ENCODE measurements around the gene SCAI.
"Not testable (repeated sequence)": the region's sequence is repeated elsewhere in the genome, so short reads cannot be mapped to it uniquely, and the experiment has no call there.

Gene SCAI

GRCh38 chr9:125143377-125144090 lies at the start of gene SCAI:
Gene SCAI, minus strand, starts transcription at chr9:125143528. Its CDS starts 91 bp downstream, at chr9:125143437.
- Histone ChIP-seq H3K9ac (ENCODE audit: low read depth, low read length) (peak within 1 kb of the TSS; percentile 79), H3K9me3 (ENCODE audit: control insufficient read depth, insufficient read depth, low read length) (no peaks in the 10 kb centered on the region), H3K36me3 (ENCODE audit: control insufficient read depth, insufficient read depth, low read length) (no peaks in the 10 kb centered on the region), H3K4me3 (ENCODE audit: low read depth, low read length) (peak within 1 kb of the TSS; percentile 95), H3K27me3 (ENCODE audit: control insufficient read depth, insufficient read depth, low read length) (no peaks in the 10 kb centered on the region), H3K4me1 (ENCODE audit: control insufficient read depth, insufficient read depth, low read length) (peaks cover 7% of the 10 kb centered on the region)

DNA sequence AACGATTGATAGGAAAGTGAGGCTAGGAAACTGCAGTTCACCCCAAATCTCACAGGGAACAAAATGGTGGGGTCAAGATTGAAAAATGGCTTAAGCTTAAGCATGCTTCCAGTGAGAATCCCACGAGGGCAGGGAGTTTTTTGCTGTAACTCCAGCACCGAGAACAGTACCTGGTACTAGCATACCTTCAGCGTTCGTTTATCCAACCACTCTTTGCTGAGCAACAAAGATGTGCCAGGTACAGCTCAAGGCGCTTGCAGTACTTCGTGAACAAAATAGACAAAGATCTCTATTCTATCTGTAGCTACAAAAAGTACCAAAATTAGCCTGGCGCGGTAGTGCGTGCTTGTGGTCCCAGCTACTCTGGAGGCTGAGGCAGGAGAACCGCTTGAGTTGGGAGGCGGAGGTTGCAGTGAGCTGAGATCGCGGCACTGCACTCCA lies 47.1 kb upstream of the SCAI start:
- H3K4me3 ChIP-seq (ENCODE audit: low read depth, low read length) = peak overlapping the region; percentile 99
- H3K9me3 ChIP-seq (ENCODE audit: control insufficient read depth, insufficient read depth, low read length) = no peaks in the 10 kb centered on the region
- no peaks in the 10 kb centered on the region for H3K36me3 ChIP-seq (ENCODE audit: control insufficient read depth, insufficient read depth, low read length)
- H3K9ac ChIP-seq (ENCODE audit: low read depth, low read length) = peak overlapping the region; percentile 94
- H3K27me3 ChIP-seq (ENCODE audit: control insufficient read depth, insufficient read depth, low read length) = no peaks in the 10 kb centered on the region
- no peaks in the 10 kb centered on the region for H3K4me1 ChIP-seq (ENCODE audit: control insufficient read depth, insufficient read depth, low read length)

DNA sequence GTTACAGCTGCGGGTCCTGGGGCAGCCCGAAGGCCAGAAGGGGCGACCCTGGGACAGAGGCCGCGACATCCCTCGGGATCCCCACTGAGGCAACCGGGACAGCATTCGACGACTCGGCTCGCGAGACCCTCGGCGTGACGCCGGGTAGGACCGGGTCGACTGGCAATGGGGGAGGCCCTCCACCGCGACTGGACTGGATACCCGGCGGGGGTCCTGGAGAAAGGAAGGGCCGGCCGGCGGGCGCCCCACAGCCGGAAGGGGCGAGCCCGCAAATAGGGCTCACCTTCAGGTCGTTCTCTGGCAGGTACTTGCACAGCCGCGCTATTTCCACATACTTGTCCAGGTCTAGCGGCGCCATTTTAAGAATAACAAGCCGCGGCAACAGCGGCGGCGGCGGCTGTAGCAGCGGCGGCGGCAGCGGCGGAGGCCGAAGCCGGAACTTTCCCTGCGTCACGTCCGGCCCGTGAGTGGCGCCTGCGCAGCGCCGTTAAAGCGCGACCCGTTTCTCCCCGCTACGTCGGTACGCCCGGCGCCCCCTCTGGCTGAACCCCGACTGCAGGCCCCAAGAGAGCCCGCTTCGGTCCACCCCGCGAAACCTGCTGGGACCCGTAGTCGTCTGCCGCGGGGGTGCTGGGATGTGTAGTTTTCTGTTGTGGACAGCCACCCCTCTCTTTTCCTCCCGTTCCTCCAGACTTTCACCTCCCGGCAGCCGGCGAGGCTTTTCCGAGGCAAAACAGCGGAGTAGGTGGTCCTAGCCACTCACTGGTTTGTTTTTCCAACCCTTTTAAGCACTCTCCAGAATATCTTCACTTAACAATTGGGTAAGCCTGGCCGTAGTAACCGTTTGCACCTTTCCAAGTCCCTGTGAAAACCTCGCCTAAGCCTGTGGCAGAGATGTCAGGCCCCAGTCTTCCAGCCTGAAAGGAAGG lies 46.3 kb upstream of the SCAI start, which contains the start of gene PPP6C:
Gene PPP6C, minus strand, starts transcription at position 443 of the 929 bp plus-strand sequence. Its CDS starts 85 bp downstream, at position 358.
- Histone ChIP-seq H3K27me3 (ENCODE audit: control insufficient read depth, insufficient read depth, low read length) (no peaks in the 10 kb centered on the region), H3K9ac (ENCODE audit: low read depth, low read length) (peak within 1 kb of the TSS; percentile 94), H3K4me3 (ENCODE audit: low read depth, low read length) (peak within 1 kb of the TSS; percentile 99), H3K9me3 (ENCODE audit: control insufficient read depth, insufficient read depth, low read length) (no peaks in the 10 kb centered on the region), H3K36me3 (ENCODE audit: control insufficient read depth, insufficient read depth, low read length) (no peaks in the 10 kb centered on the region), H3K4me1 (ENCODE audit: control insufficient read depth, insufficient read depth, low read length) (no peaks in the 10 kb centered on the region)

GRCh38 chr9:125189011-125189360 lies 45.7 kb upstream of the SCAI start:
- peak overlapping the region; percentile 76 for H3K9ac ChIP-seq (ENCODE audit: low read depth, low read length)
- no peaks in the 10 kb centered on the region for H3K36me3 ChIP-seq (ENCODE audit: control insufficient read depth, insufficient read depth, low read length)
- no peaks in the 10 kb centered on the region for H3K4me1 ChIP-seq (ENCODE audit: control insufficient read depth, insufficient read depth, low read length)
- no peaks in the 10 kb centered on the region for H3K27me3 ChIP-seq (ENCODE audit: control insufficient read depth, insufficient read depth, low read length)
- no peaks in the 10 kb centered on the region for H3K9me3 ChIP-seq (ENCODE audit: control insufficient read depth, insufficient read depth, low read length)
- peak overlapping the region; percentile 99 for H3K4me3 ChIP-seq (ENCODE audit: low read depth, low read length)

GRCh38 chr9:125183561-125183960 lies 40.2 kb upstream of the SCAI start:
- no peak overlapping the region for H3K9ac ChIP-seq (ENCODE audit: low read depth, low read length)
- no peaks in the 10 kb centered on the region for H3K4me1 ChIP-seq (ENCODE audit: control insufficient read depth, insufficient read depth, low read length)
- no peaks in the 10 kb centered on the region for H3K36me3 ChIP-seq (ENCODE audit: control insufficient read depth, insufficient read depth, low read length)
- no peaks in the 10 kb centered on the region for H3K27me3 ChIP-seq (ENCODE audit: control insufficient read depth, insufficient read depth, low read length)
- no peak overlapping the region for H3K4me3 ChIP-seq (ENCODE audit: low read depth, low read length)
- H3K9me3 ChIP-seq (ENCODE audit: control insufficient read depth, insufficient read depth, low read length) = no peaks in the 10 kb centered on the region

- H3K4me3 ChIP-seq (ENCODE audit: low read depth, low read length) = no peak overlapping the region
- H3K27me3 ChIP-seq (ENCODE audit: control insufficient read depth, insufficient read depth, low read length) = no peaks in the 10 kb centered on the region
- no peaks in the 10 kb centered on the region for H3K36me3 ChIP-seq (ENCODE audit: control insufficient read depth, insufficient read depth, low read length)
- no peak overlapping the region for H3K9ac ChIP-seq (ENCODE audit: low read depth, low read length)
- no peaks in the 10 kb centered on the region for H3K4me1 ChIP-seq (ENCODE audit: control insufficient read depth, insufficient read depth, low read length)
- no peaks in the 10 kb centered on the region for H3K9me3 ChIP-seq (ENCODE audit: control insufficient read depth, insufficient read depth, low read length)
Measured at GRCh38 chr9:125183054-125183453, 39.7 kb upstream of the SCAI start.

GRCh38 chr9:125181756-125182155 lies 38.4 kb upstream of the SCAI start:
- H3K9ac ChIP-seq (ENCODE audit: low read depth, low read length); H3K9me3 ChIP-seq (ENCODE audit: control insufficient read depth, insufficient read depth, low read length): not testable (repeated sequence)

DNA sequence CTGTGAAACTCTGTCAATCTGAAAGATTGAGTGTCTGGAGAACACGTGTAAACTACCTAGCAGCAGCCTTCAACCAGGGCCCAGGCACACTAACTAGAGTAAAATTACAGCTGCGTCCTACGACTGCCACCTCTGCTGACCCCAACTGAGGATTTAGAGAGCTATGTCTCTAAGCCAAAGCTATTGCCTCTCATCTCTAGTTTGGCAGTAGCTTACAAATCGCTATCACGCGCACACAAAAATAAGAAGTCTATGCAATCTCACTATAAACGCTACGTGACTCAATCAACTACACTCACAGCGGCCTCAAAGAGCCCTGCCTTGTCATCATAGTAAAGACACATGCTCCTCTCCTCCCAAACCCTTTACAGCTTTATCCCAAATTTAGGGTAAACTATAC lies 37.5 kb upstream of the SCAI start:
- H3K9ac ChIP-seq (ENCODE audit: low read depth, low read length) = no peak overlapping the region
- no peaks in the 10 kb centered on the region for H3K4me1 ChIP-seq (ENCODE audit: control insufficient read depth, insufficient read depth, low read length)
- H3K27me3 ChIP-seq (ENCODE audit: control insufficient read depth, insufficient read depth, low read length) = no peaks in the 10 kb centered on the region
- no peaks in the 10 kb centered on the region for H3K36me3 ChIP-seq (ENCODE audit: control insufficient read depth, insufficient read depth, low read length)
- no peaks in the 10 kb centered on the region for H3K9me3 ChIP-seq (ENCODE audit: control insufficient read depth, insufficient read depth, low read length)
- H3K4me3 ChIP-seq (ENCODE audit: low read depth, low read length) = no peak overlapping the region

More at GRCh38 chr9:125181756-125182155, 38.4 kb upstream of the SCAI start:
- not testable (repeated sequence) for H3K27me3 ChIP-seq (ENCODE audit: control insufficient read depth, insufficient read depth, low read length); H3K36me3 ChIP-seq (ENCODE audit: control insufficient read depth, insufficient read depth, low read length); H3K4me1 ChIP-seq (ENCODE audit: control insufficient read depth, insufficient read depth, low read length); H3K4me3 ChIP-seq (ENCODE audit: low read depth, low read length)

DNA sequence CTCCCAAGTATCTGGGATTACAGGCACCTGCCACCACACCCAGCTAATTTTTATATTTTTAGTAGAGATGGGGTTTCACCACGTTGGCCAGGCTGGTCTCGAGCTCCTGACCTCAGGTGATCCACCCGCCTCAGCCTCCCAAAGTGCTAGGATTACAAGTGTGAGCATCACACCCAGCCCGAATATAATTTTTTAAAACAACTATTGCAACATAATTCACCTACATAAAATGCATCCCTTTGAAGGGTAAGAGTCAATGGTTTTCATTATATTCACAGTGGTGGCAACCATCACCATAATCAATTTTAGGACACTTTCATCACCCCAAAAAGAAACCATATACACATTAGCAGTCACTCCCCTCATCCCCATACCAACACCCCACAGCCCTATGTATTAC lies 36.4 kb upstream of the SCAI start:
- not testable (repeated sequence) for H3K27me3 ChIP-seq (ENCODE audit: control insufficient read depth, insufficient read depth, low read length); H3K4me3 ChIP-seq (ENCODE audit: low read depth, low read length); H3K9me3 ChIP-seq (ENCODE audit: control insufficient read depth, insufficient read depth, low read length); H3K9ac ChIP-seq (ENCODE audit: low read depth, low read length); H3K4me1 ChIP-seq (ENCODE audit: control insufficient read depth, insufficient read depth, low read length); H3K36me3 ChIP-seq (ENCODE audit: control insufficient read depth, insufficient read depth, low read length)

DNA sequence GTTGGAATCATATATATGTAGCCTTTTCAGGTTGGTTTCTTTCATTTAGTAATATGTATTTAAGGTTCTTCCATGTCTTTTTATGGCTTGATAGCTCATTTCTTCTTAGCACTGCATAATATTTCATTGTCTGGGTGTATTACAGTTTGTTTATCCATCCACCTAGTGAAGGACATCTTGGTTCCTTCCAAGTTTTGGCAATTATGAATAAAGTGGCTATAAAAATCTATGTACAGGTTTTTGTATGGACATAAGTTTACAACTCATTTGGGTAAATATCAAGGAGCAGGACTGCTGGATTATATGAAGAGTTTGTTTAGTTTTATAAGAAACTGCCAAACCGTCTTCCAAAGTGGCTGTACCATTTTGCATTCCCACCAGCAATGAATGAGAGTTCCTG lies 34.6 kb upstream of the SCAI start:
- H3K27me3 ChIP-seq (ENCODE audit: control insufficient read depth, insufficient read depth, low read length) = no peaks in the 10 kb centered on the region
- no peak overlapping the region for H3K4me3 ChIP-seq (ENCODE audit: low read depth, low read length)
- H3K36me3 ChIP-seq (ENCODE audit: control insufficient read depth, insufficient read depth, low read length) = no peaks in the 10 kb centered on the region
- no peaks in the 10 kb centered on the region for H3K9me3 ChIP-seq (ENCODE audit: control insufficient read depth, insufficient read depth, low read length)
- no peaks in the 10 kb centered on the region for H3K4me1 ChIP-seq (ENCODE audit: control insufficient read depth, insufficient read depth, low read length)
- no peak overlapping the region for H3K9ac ChIP-seq (ENCODE audit: low read depth, low read length)

GRCh38 chr9:125176636-125177035 lies 33.3 kb upstream of the SCAI start:
- no peaks in the 10 kb centered on the region for H3K27me3 ChIP-seq (ENCODE audit: control insufficient read depth, insufficient read depth, low read length)
- no peaks in the 10 kb centered on the region for H3K9me3 ChIP-seq (ENCODE audit: control insufficient read depth, insufficient read depth, low read length)
- H3K36me3 ChIP-seq (ENCODE audit: control insufficient read depth, insufficient read depth, low read length) = no peaks in the 10 kb centered on the region
- no peak overlapping the region for H3K4me3 ChIP-seq (ENCODE audit: low read depth, low read length)
- H3K9ac ChIP-seq (ENCODE audit: low read depth, low read length) = no peak overlapping the region
- no peaks in the 10 kb centered on the region for H3K4me1 ChIP-seq (ENCODE audit: control insufficient read depth, insufficient read depth, low read length)

All from iPS-15b (cell line).